PC-9 (cell line): ENCODE data around the gene NLRP7. TPM values are rescaled to one million over a fixed set of nuclear protein-coding genes. Genes with fewer than 3 reads are reported as not detected.

ENCODE experiments used
- BruUV-seq: library from RNA; stranded (reverse); fragments of 400-500 nt; replicated peaks from 2 replicates; lab custom pipeline; 2021; lab: Mats Ljungman, UMichigan
- CTCF ChIA-PET: fragments of 300-600 bp; sonication (Branson Sonifier 250); formaldehyde crosslinking; loops from one replicate; lab custom pipeline; 2022; ENCODE audit warnings: antibody characterized with exemption; lab: Charles Lee
- POLR2A ChIA-PET: fragments of 300-600 bp; sonication (Branson Sonifier 250); formaldehyde crosslinking; loops from one replicate; lab custom pipeline; 2022; ENCODE audit warnings: antibody characterized with exemption; ENCODE audit not compliant: unreplicated experiment; lab: Charles Lee
- DNase-seq, 2 experiments: peaks; one replicate each; pipeline versions ENCODE4 v3.0.0 to v3.0.0-alpha.2; 2015 to 2022; ENCODE audit warnings: mixed read lengths in 1 of 2
- H2AFZ ChIP-seq: fragments of 200-600 bp; sonication (generic); 2 replicates; pipeline ENCODE4 v1.8.1; 2017; ENCODE audit warnings: antibody characterized with exemption
- H3F3A ChIP-seq: fragments of 200-600 bp; sonication (generic); 2 replicates; pipeline ENCODE4 v1.8.1; 2017; ENCODE audit warnings: antibody characterized with exemption, mild to moderate bottlenecking, low read depth; ENCODE audit not compliant: insufficient read depth
- H3K27ac ChIP-seq: fragments of 200-600 bp; sonication (generic); 2 replicates; pipeline ENCODE4 v1.6.1; 2016; ENCODE audit warnings: mixed run types
- H3K27me3 ChIP-seq: fragments of 200-600 bp; sonication (generic); 2 replicates; pipeline ENCODE4 v1.6.1; 2016; ENCODE audit warnings: low read depth, mixed run types; ENCODE audit not compliant: insufficient read depth
- H3K36me3 ChIP-seq: fragments of 200-600 bp; sonication (generic); 2 replicates; pipeline ENCODE4 v1.6.1; 2016; ENCODE audit warnings: low read depth, mixed run types
- H3K4me1 ChIP-seq: fragments of 200-600 bp; sonication (generic); replicated peaks from 2 replicates; pipeline ENCODE4 v1.6.1; 2016; ENCODE audit warnings: mixed run types; ENCODE audit not compliant: insufficient read depth
- H3K4me2 ChIP-seq: fragments of 200-600 bp; sonication (generic); 2 replicates; pipeline ENCODE4 v1.6.1; 2017; ENCODE audit warnings: mixed run types
- H3K4me3 ChIP-seq: fragments of 200-600 bp; sonication (generic); 2 replicates; pipeline ENCODE4 v1.6.1; 2016; ENCODE audit warnings: mixed run types
- H3K79me2 ChIP-seq: fragments of 200-600 bp; sonication (generic); 2 replicates; pipeline ENCODE4 v1.6.1; 2017; ENCODE audit warnings: low read depth, mixed run types
- H3K9me2 ChIP-seq: fragments of 200-600 bp; sonication (generic); 2 replicates; pipeline ENCODE4 v1.8.1; 2017; ENCODE audit warnings: mild to moderate bottlenecking; ENCODE audit not compliant: insufficient read depth
- H3K9me3 ChIP-seq: fragments of 200-600 bp; sonication (generic); 2 replicates; pipeline ENCODE4 v1.8.1; 2016; ENCODE audit warnings: low read depth; ENCODE audit not compliant: insufficient read depth
- H4K20me1 ChIP-seq: fragments of 200-600 bp; sonication (generic); 2 replicates; pipeline ENCODE4 v1.8.1; 2017; ENCODE audit not compliant: insufficient read depth
- CTCF ChIP-seq: fragments of 200-600 bp; sonication (generic); conservative IDR thresholded peaks from 2 replicates; pipeline ENCODE4 v1.6.1; 2017; ENCODE audit warnings: mixed run types, antibody characterized with exemption, mild to moderate bottlenecking, moderate library complexity
- EZH2 ChIP-seq: fragments of 200-600 bp; sonication (generic); IDR thresholded peaks from 2 replicates; pipeline ENCODE4 v1.8.0; 2017; ENCODE audit warnings: antibody characterized with exemption, low read depth
- intact Hi-C: fragments of 100-400 bp; cut with micrococcal nuclease; formaldehyde crosslinking; loops from one replicate; pipeline ENCODE4 v1.10.0; 2022; ENCODE audit not compliant: unreplicated experiment
- total RNA-seq: library from RNA; stranded (reverse); gene quantifications from 2 replicates; pipeline ENCODE4 v1.2.3, GENCODE V29; 2021

NLRP7 gene
- total RNA-seq, 1 experiment from 2014 or later = 0.50 TPM

GRCh38 chr19:54938906-54939305, 8.4 kb downstream of the NLRP7 start:
- H2AFZ ChIP-seq = no peak overlapping the region
- no peak overlapping the region for H3K4me2 ChIP-seq
- intact Hi-C loops = no loop called here
- H3K4me3 ChIP-seq = no peak overlapping the region
- H3K9me3 ChIP-seq = no peaks in the 10 kb centered on the region
- no peak overlapping the region for H3K27ac ChIP-seq
- CTCF ChIA-PET = no interaction called here
- no peaks in the 10 kb centered on the region for H3K79me2 ChIP-seq
- BruUV-seq = no TSS peak
- DNase-seq = no peak
- POLR2A ChIA-PET = no interaction called here
- no peaks in the 10 kb centered on the region for H3K36me3 ChIP-seq
- H3F3A ChIP-seq = no peaks in the 10 kb centered on the region
- no peaks in the 10 kb centered on the region for H3K9me2 ChIP-seq
- TF ChIP-seq EZH2 (no peak), CTCF (no peak)
- H3K27me3 ChIP-seq = peaks cover 25% of the 10 kb centered on the region; the same call in 1 of the 2 replicates
- H3K4me1 ChIP-seq = no peaks in the 10 kb centered on the region
- H4K20me1 ChIP-seq = no peaks in the 10 kb centered on the region

- H3K9me3 ChIP-seq = no peaks in the 10 kb centered on the region
- peaks cover 29% of the 10 kb centered on the region; the same call in 1 of the 2 replicates for H3K27me3 ChIP-seq
- DNase-seq = no peak
- no TSS peak for BruUV-seq
- H3K9me2 ChIP-seq = no peaks in the 10 kb centered on the region
- no peaks in the 10 kb centered on the region for H3F3A ChIP-seq
- no peaks in the 10 kb centered on the region for H3K4me1 ChIP-seq
- intact Hi-C loops = no loop called here
- ChIA-PET POLR2A (no interaction called here), CTCF (no interaction called here)
- no peak overlapping the region for H2AFZ ChIP-seq
- no peak overlapping the region for H3K4me3 ChIP-seq
- no peak overlapping the region for H3K27ac ChIP-seq
- no peaks in the 10 kb centered on the region for H3K36me3 ChIP-seq
- no peaks in the 10 kb centered on the region for H4K20me1 ChIP-seq
- no peaks in the 10 kb centered on the region for H3K79me2 ChIP-seq
- no peak overlapping the region for H3K4me2 ChIP-seq
- TF ChIP-seq EZH2 (no peak), CTCF (no peak)
Measured at GRCh38 chr19:54937926-54938325, 9.4 kb downstream of the NLRP7 start.

- Histone ChIP-seq H3F3A (no peaks in the 10 kb centered on the region), H3K9me2 (no peaks in the 10 kb centered on the region), H3K9me3 (peaks cover 23% of the 10 kb centered on the region), H3K27me3 (peaks cover 14% of the 10 kb centered on the region; the same call in 1 of the 2 replicates), H3K79me2 (no peaks in the 10 kb centered on the region), H2AFZ (no peak overlapping the region), H4K20me1 (no peaks in the 10 kb centered on the region), H3K4me3 (no peak overlapping the region), H3K27ac (no peak overlapping the region), H3K36me3 (no peaks in the 10 kb centered on the region), H3K4me2 (no peak overlapping the region), H3K4me1 (no peaks in the 10 kb centered on the region)
- intact Hi-C loops = no loop called here
- DNase-seq = no peak
- TF ChIP-seq EZH2 = no peak
- no peak for TF ChIP-seq CTCF
- BruUV-seq = no TSS peak
- ChIA-PET CTCF (no interaction called here), POLR2A (interaction anchor here (0.6 kb wide), 1 partner anchor 218 kb away, joined by 4 read pairs; no protein-coding TSS in a partner anchor)
Measured at GRCh38 chr19:54928299-54928698, 19.0 kb downstream of the NLRP7 start.
